Measurements from ENCODE around the gene PCNP.

DNA sequence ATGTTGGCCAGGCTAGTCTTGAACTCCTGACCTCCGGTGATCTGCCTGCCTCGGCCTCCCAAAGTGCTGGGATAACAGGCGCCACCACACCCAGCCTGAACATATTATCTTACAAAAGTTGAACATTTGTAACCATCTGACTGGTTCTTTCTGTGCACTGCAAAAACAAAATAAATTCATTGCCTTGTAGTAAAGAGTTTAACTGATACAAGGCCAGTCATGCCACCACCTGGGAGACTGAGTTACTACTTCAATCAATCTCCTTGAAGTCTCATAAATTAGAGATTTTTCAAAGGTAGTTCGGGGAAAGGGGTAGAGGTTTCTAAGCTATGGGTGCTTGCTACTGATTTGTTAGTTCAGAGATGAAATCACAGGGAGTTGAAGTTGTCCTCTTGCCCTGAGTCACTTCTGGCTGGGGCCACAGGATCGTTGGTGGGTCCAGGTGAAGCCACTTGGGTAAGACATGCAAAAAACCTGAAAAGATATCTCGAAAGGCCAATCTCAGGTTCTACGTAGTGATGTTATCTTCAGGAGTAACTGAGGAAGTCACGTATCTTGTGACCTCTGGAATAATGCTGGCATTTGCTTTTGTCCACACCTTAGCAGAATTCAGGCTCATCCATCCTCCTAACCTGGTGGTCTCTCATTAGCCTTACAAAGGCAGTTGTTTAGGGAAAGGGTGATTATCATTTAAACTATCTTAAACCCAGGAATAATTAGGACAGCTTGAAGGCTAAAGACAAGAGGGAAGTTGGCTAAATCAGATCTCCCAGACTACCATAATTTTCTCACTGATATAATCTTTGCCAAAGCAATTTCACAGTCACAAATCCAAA, 69.2 kb downstream of the PCNP start:
- TF ChIP-seq, protein P1, sequence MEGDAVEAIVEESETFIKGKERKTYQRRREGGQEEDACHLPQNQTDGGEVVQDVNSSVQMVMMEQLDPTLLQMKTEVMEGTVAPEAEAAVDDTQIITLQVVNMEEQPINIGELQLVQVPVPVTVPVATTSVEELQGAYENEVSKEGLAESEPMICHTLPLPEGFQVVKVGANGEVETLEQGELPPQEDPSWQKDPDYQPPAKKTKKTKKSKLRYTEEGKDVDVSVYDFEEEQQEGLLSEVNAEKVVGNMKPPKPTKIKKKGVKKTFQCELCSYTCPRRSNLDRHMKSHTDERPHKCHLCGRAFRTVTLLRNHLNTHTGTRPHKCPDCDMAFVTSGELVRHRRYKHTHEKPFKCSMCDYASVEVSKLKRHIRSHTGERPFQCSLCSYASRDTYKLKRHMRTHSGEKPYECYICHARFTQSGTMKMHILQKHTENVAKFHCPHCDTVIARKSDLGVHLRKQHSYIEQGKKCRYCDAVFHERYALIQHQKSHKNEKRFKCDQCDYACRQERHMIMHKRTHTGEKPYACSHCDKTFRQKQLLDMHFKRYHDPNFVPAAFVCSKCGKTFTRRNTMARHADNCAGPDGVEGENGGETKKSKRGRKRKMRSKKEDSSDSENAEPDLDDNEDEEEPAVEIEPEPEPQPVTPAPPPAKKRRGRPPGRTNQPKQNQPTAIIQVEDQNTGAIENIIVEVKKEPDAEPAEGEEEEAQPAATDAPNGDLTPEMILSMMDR (IDR thresholded peaks at IDR 0.05), result no peak
- TF ChIP-seq POLR2A (IDR thresholded peaks at IDR 0.05), result no peak
